Trophoblast cell (in vitro differentiated cells and primary cell): Measurements from ENCODE around the gene AVPR1A.

ENCODE experiments used
- DNase-seq, 2 donors: peaks; one replicate each; pipeline ENCODE4 v3.0.0-alpha.2; 2016
- H2AFZ ChIP-seq: 2 replicates; pipeline ENCODE4 v1.6.1; 2013; ENCODE audit warnings: low read length, moderate library complexity, mild to moderate bottlenecking; ENCODE audit not compliant: insufficient read depth, poor library complexity
- H2AK5ac ChIP-seq: 2 replicates; pipeline ENCODE4 v1.6.1; 2013; ENCODE audit warnings: mild to moderate bottlenecking, low read length
- H2BK120ac ChIP-seq: 2 replicates; pipeline ENCODE4 v1.6.1; 2013; ENCODE audit warnings: low read length, mild to moderate bottlenecking, moderate library complexity; ENCODE audit not compliant: insufficient read depth, poor library complexity
- H2BK12ac ChIP-seq: 2 replicates; pipeline ENCODE4 v1.6.1; 2013; ENCODE audit warnings: mild to moderate bottlenecking, low read length, moderate library complexity
- H2BK5ac ChIP-seq: 2 replicates; pipeline ENCODE4 v1.6.1; 2013; ENCODE audit warnings: low read length, low read depth, moderate library complexity, mild to moderate bottlenecking; ENCODE audit not compliant: poor library complexity
- H3K14ac ChIP-seq: 2 replicates; pipeline ENCODE4 v1.6.1; 2013; ENCODE audit warnings: mild to moderate bottlenecking, low read length
- H3K18ac ChIP-seq: 2 replicates; pipeline ENCODE4 v1.6.1; 2013; ENCODE audit warnings: mild to moderate bottlenecking, low read length
- H3K23ac ChIP-seq: 2 replicates; pipeline ENCODE4 v1.6.1; 2013; ENCODE audit warnings: low read length
- H3K27ac ChIP-seq: 2 replicates; pipeline ENCODE4 v1.5.1; 2013; ENCODE audit warnings: low read depth, mild to moderate bottlenecking, inconsistent platforms, low read length, moderate library complexity
- H3K27me3 ChIP-seq: 2 replicates; pipeline ENCODE4 v1.6.1; 2013; ENCODE audit warnings: inconsistent platforms, mild to moderate bottlenecking, low read length, moderate library complexity; ENCODE audit not compliant: insufficient read depth
- H3K36me3 ChIP-seq, 2 experiments: 1 replicate in 1 of 2; 2 replicates in 1 of 2; pipeline ENCODE4 v1.6.1; 2013; ENCODE audit warnings: low read length in 2 of 2, mild to moderate bottlenecking in 2 of 2, moderate library complexity in 1 of 2; ENCODE audit not compliant: insufficient read depth in 2 of 2, control insufficient read depth in 1 of 2
- H3K4ac ChIP-seq: 2 replicates; pipeline ENCODE4 v1.6.1; 2013; ENCODE audit warnings: low read depth, mild to moderate bottlenecking, low read length, moderate library complexity
- H3K4me1 ChIP-seq, 2 experiments: 1 replicate in 1 of 2; 2 replicates in 1 of 2; pipeline ENCODE4 v1.6.1; 2013; ENCODE audit warnings: low read length in 2 of 2, mild to moderate bottlenecking in 2 of 2, moderate library complexity in 1 of 2; ENCODE audit not compliant: insufficient read depth in 2 of 2, control insufficient read depth in 1 of 2
- H3K4me2 ChIP-seq: 2 replicates; pipeline ENCODE4 v1.6.1; 2013; ENCODE audit warnings: inconsistent platforms, mild to moderate bottlenecking, low read length, moderate library complexity
- H3K4me3 ChIP-seq: 2 replicates; pipeline ENCODE4 v1.5.1; 2013; ENCODE audit warnings: mild to moderate bottlenecking, low read depth, low read length, inconsistent platforms
- H3K79me1 ChIP-seq: one replicate; pipeline ENCODE4 v1.6.1; 2013; ENCODE audit warnings: low read length
- H3K79me2 ChIP-seq: 2 replicates; pipeline ENCODE4 v1.6.1; 2013; ENCODE audit warnings: low read length, mild to moderate bottlenecking; ENCODE audit not compliant: control insufficient read depth, insufficient read depth, poor library complexity
- H3K9ac ChIP-seq: 2 replicates; pipeline ENCODE4 v1.6.1; 2013; ENCODE audit warnings: mild to moderate bottlenecking, low read length
- H3K9me3 ChIP-seq: 2 replicates; pipeline ENCODE4 v1.6.1; 2013; ENCODE audit warnings: low read depth, mild to moderate bottlenecking, control low read depth, inconsistent platforms, low read length; ENCODE audit not compliant: insufficient read depth
- H4K12ac ChIP-seq: 2 replicates; pipeline ENCODE4 v1.6.1; 2013; ENCODE audit warnings: low read depth, mild to moderate bottlenecking, low read length, moderate library complexity
- H4K8ac ChIP-seq: 2 replicates; pipeline ENCODE4 v1.6.1; 2013; ENCODE audit warnings: low read depth, mild to moderate bottlenecking, low read length, moderate library complexity
- H4K91ac ChIP-seq: one replicate; pipeline ENCODE4 v1.6.1; 2013; ENCODE audit warnings: low read depth, mild to moderate bottlenecking, low read length, moderate library complexity
- WGBS: extraction: QIAGEN DNeasy Blood & Tissue Kit; methylation state at CpG from one replicate; pipeline ENCODE4 v1.1.7; 2013; ENCODE audit warnings: missing lambda C conversion rate; ENCODE audit not compliant: insufficient read length, insufficient coverage; ENCODE audit errors: extremely low coverage; 5-methylcytosine and 5-hydroxymethylcytosine counted together

AVPR1A gene

GRCh38 chr12:63144556-63144955 lies 6.4 kb downstream of the AVPR1A start:
- Histone ChIP-seq H3K4me3 (no peak overlapping the region), H3K23ac (no peak overlapping the region), H2AFZ (no peak overlapping the region), H3K27ac (no peak overlapping the region), H3K36me3 (no peaks in the 10 kb centered on the region), H3K79me2 (no peaks in the 10 kb centered on the region), H4K91ac (no peak overlapping the region), H2BK5ac (no peak overlapping the region), H3K18ac (no peak overlapping the region), H2AK5ac (no peak overlapping the region), H3K9ac (no peak overlapping the region), H3K4me1 (no peaks in the 10 kb centered on the region), H4K8ac (no peak overlapping the region), H3K79me1 (no peaks in the 10 kb centered on the region), H2BK120ac (no peak overlapping the region), H3K27me3 (peaks cover under 1% of the 10 kb centered on the region), H3K4me2 (no peak overlapping the region), H3K14ac (no peak overlapping the region), H3K9me3 (no peaks in the 10 kb centered on the region), H3K4ac (no peak overlapping the region), H2BK12ac (no peak overlapping the region), H4K12ac (no peak overlapping the region)
- DNase-seq = no peak
- WGBS = no CpG with 5 or more reads among the region's 3 CpGs

GRCh38 chr12:63138488-63138887 lies 12.5 kb downstream of the AVPR1A start:
- no peak overlapping the region for H2AFZ ChIP-seq
- H3K9me3 ChIP-seq = no peaks in the 10 kb centered on the region
- H3K23ac ChIP-seq = no peak overlapping the region
- H2BK5ac ChIP-seq = no peak overlapping the region
- H3K4me1 ChIP-seq = no peaks in the 10 kb centered on the region
- no peak overlapping the region for H4K91ac ChIP-seq
- H3K79me1 ChIP-seq = no peaks in the 10 kb centered on the region
- H3K36me3 ChIP-seq = no peaks in the 10 kb centered on the region
- no peak overlapping the region for H3K9ac ChIP-seq
- no peak overlapping the region for H3K18ac ChIP-seq
- H4K12ac ChIP-seq = no peak overlapping the region
- H4K8ac ChIP-seq = no peak overlapping the region
- no peak overlapping the region for H2BK120ac ChIP-seq
- no peaks in the 10 kb centered on the region for H3K27me3 ChIP-seq
- no peak overlapping the region for H3K4me3 ChIP-seq
- H2BK12ac ChIP-seq = no peak overlapping the region
- no peak overlapping the region for H3K14ac ChIP-seq
- no peak for DNase-seq
- no peak overlapping the region for H3K4ac ChIP-seq
- no peak overlapping the region for H3K27ac ChIP-seq
- H3K4me2 ChIP-seq = no peak overlapping the region
- WGBS = no CpG with 5 or more reads among the region's 4 CpGs
- H3K79me2 ChIP-seq = no peaks in the 10 kb centered on the region
- H2AK5ac ChIP-seq = no peak overlapping the region

DNA sequence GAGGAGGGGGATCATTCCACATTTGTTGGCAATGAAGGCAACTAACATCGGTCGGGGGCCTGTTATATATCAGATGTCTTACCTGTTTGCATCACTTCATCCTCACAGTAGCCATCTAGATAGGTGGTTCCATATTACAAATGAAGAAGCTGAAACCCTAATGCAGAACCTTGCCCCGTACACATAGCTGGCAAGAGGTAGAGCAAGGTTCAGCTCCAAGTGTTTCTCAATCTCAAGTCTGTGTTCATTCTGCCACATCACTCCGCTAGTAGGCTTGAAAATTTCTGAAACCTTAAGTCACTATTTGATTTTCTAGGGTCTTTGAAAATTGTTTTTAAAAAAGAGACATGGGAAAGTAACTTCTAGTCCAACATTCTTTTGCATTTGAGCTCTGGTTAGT lies 17.0 kb downstream of the AVPR1A start:
- Histone ChIP-seq H2BK5ac (no peak overlapping the region), H3K9ac (no peak overlapping the region), H2AFZ (no peak overlapping the region), H4K8ac (no peak overlapping the region), H3K27me3 (no peaks in the 10 kb centered on the region), H4K12ac (no peak overlapping the region), H3K4ac (no peak overlapping the region), H3K18ac (no peak overlapping the region), H3K4me3 (no peak overlapping the region), H4K91ac (no peak overlapping the region), H2AK5ac (no peak overlapping the region), H3K4me2 (no peak overlapping the region), H3K14ac (no peak overlapping the region), H3K4me1 (no peaks in the 10 kb centered on the region), H3K23ac (no peak overlapping the region), H3K9me3 (no peaks in the 10 kb centered on the region), H3K79me1 (no peaks in the 10 kb centered on the region), H3K36me3 (no peaks in the 10 kb centered on the region), H2BK120ac (no peak overlapping the region), H3K27ac (no peak overlapping the region), H3K79me2 (no peaks in the 10 kb centered on the region), H2BK12ac (no peak overlapping the region)
- whole genome bisulfite sequencing = no CpG with 5 or more reads among the region's 4 CpGs
- DNase-seq = no peak

DNA sequence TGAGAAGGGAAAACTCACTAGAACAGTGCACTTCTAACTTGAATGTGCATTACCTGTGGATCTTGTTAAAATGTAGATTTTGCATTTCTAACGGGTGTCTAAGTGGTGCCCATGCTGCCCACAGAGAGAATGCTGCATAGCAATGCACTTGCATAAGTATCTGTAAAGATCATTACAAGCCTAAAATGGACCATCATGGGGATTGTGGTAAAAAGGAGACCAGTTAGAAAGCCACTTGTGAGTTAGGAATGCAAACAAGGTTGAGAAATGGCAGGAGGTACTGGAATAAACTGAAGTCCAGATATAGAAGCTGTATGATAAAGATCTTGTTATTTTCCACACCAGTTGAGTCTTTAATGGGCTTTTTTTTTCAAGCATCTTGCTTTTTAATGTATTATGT lies 18.8 kb downstream of the AVPR1A start:
- no peak overlapping the region for H2BK120ac ChIP-seq
- no peak overlapping the region for H4K12ac ChIP-seq
- no peaks in the 10 kb centered on the region for H3K27me3 ChIP-seq
- H3K18ac ChIP-seq = no peak overlapping the region
- H4K91ac ChIP-seq = no peak overlapping the region
- H3K9ac ChIP-seq = no peak overlapping the region
- no peak overlapping the region for H4K8ac ChIP-seq
- H3K4me3 ChIP-seq = no peak overlapping the region
- WGBS = no CpG with 5 or more reads among the region's 1 CpG
- H3K4me2 ChIP-seq = no peak overlapping the region
- no peaks in the 10 kb centered on the region for H3K9me3 ChIP-seq
- H3K79me2 ChIP-seq = no peaks in the 10 kb centered on the region
- no peak overlapping the region for H2AK5ac ChIP-seq
- no peak for DNase-seq
- no peak overlapping the region for H2BK12ac ChIP-seq
- H3K36me3 ChIP-seq = no peaks in the 10 kb centered on the region
- H3K4ac ChIP-seq = no peak overlapping the region
- no peaks in the 10 kb centered on the region for H3K4me1 ChIP-seq
- H2AFZ ChIP-seq = no peak overlapping the region
- no peak overlapping the region for H3K27ac ChIP-seq
- H3K14ac ChIP-seq = no peak overlapping the region
- H3K79me1 ChIP-seq = no peaks in the 10 kb centered on the region
- H3K23ac ChIP-seq = no peak overlapping the region
- no peak overlapping the region for H2BK5ac ChIP-seq
